Embryonic facial prominence (tissue), 1 donor: ENCODE results near the gene COQ10A.
A peak's percentile ranks its signal among the peaks of the same experiment; 100 is the strongest.

Experiments used
- DNase-seq: peaks from one replicate; pipeline ENCODE4 v3.0.0-alpha.2; 2016; ENCODE audit errors: extremely low spot score

The COQ10A gene

DNA sequence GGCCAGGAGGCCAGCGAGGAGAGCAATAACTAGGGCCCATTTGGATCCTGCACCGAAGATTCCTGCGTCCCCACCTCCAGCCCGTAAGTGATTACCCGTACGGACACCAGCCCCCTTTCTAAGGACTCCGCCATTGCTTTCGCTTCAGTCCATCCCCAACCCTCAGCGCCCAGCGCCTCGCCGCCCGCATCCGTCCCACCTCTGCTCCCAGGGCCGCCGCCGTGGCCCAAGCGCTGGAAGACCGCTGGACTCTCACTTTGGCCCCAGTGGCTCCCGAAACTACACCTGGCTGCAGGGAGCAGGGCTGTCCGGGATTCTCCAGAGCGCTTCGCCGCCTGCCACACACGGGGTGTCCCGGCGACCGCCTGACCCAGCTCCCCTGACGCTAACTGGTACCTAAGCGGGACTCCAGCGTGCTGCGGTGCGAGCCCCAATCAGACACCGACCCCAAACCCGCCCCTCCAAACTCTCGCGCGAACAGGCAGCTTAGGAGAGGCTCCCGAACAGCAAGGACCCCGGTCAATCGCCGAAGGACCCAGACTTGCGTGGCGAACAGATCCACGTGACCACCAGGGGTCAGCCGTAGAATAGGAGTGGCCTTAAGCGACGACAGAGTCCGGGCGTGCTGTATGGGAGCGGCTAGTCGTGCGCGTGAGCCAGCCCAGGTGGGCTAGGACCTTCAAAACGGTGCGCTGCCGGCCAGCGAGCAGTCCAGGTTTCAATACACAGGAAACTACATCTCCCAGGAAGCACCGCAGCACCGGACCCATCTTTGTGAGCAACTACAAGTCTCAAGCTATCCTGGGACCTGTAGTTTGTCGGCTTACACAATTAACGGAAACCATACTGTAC lies 49.1 kb downstream of the COQ10A start, which contains the start of gene CNPY2:
TSS of gene CNPY2 (minus strand) at position 367 of the 852 bp plus-strand sequence. CDS start 771 bp downstream, outside the sequence.
- DNase-seq: peak; percentile 89

- no peak for DNase-seq
Measured at GRCh38 chr12:56317675-56318074, 50.9 kb downstream of the COQ10A start.
